ENCODE measurements around the gene SNRNP48.

GRCh38 chr6:7574500-7574899, 15.5 kb upstream of the SNRNP48 start:
- TF ChIP-seq GATA1 (IDR thresholded peaks at IDR 0.05; ENCODE audit: low read depth, low read length) (no peak), POLR2A (IDR thresholded peaks at IDR 0.05; ENCODE audit: low read length) (no peak)
